IMR-90 (cell line): ENCODE results near the gene PKHD1. TPM values are rescaled to one million over a fixed set of nuclear protein-coding genes. Genes with fewer than 3 reads are reported as not detected.

ENCODE experiments used
- ATAC-seq: fragments of 200-7000 bp; cut with Tn5 transposase; 2 replicates; pipeline ENCODE4 v1.9.1; 2020; ENCODE audit warnings: low read depth, mild to moderate bottlenecking, moderate library complexity
- BruUV-seq: library from RNA; stranded (reverse); fragments of 400-500 nt; replicated peaks from 2 replicates; lab custom pipeline; 2021; lab: Mats Ljungman, UMichigan
- CTCF ChIA-PET: fragments of 300-600 bp; formaldehyde crosslinking; extraction: SDS; loops from one replicate; lab custom pipeline; 2021; ENCODE audit warnings: antibody characterized with exemption; lab: Yijun Ruan, JAX
- POLR2A ChIA-PET: fragments of 300-600 bp; sonication (Branson Sonifier 250); formaldehyde crosslinking; loops from one replicate; lab custom pipeline; 2022; ENCODE audit warnings: antibody characterized with exemption; ENCODE audit not compliant: unreplicated experiment; lab: Charles Lee
- DNase-seq: peaks from one replicate; pipeline ENCODE4 v3.0.0; 2013
- H2AFZ ChIP-seq: replicated peaks from 2 replicates; pipeline ENCODE3; 2013; ENCODE audit warnings: low read length, mild to moderate bottlenecking; ENCODE audit not compliant: poor library complexity
- H2AK5ac ChIP-seq: 2 replicates; pipeline ENCODE4 v1.6.1; 2013; ENCODE audit warnings: low read depth, low read length, inconsistent platforms
- H2AK9ac ChIP-seq: replicated peaks from 2 replicates; pipeline ENCODE3; 2013; ENCODE audit warnings: mild to moderate bottlenecking, low read depth, low read length, moderate library complexity; ENCODE audit not compliant: poor library complexity
- H2BK120ac ChIP-seq: 2 replicates; pipeline ENCODE4 v1.6.1; 2013; ENCODE audit warnings: low read depth, low read length, inconsistent platforms
- H2BK15ac ChIP-seq: 3 replicates; pipeline ENCODE4 v1.6.1; 2013; ENCODE audit warnings: low read depth, low read length, inconsistent platforms
- H2BK20ac ChIP-seq: 2 replicates; pipeline ENCODE4 v1.6.1; 2013; ENCODE audit warnings: low read depth, mild to moderate bottlenecking, inconsistent platforms, low read length, moderate library complexity
- H2BK5ac ChIP-seq: 2 replicates; pipeline ENCODE4 v1.6.1; 2013; ENCODE audit warnings: mild to moderate bottlenecking, low read depth, low read length, inconsistent platforms; ENCODE audit not compliant: poor library complexity, severe bottlenecking
- H3K14ac ChIP-seq: replicated peaks from 2 replicates; pipeline ENCODE4 v1.6.1; 2013; ENCODE audit warnings: low read depth, low read length, inconsistent platforms
- H3K18ac ChIP-seq: 2 replicates; pipeline ENCODE4 v1.6.1; 2013; ENCODE audit warnings: low read depth, low read length, control low read depth
- H3K23ac ChIP-seq: 2 replicates; pipeline ENCODE4 v1.6.1; 2013; ENCODE audit warnings: low read depth, low read length, inconsistent platforms
- H3K27ac ChIP-seq: 2 replicates; pipeline ENCODE4 v1.5.1; 2013; ENCODE audit warnings: mild to moderate bottlenecking, control low read depth, low read length; ENCODE audit not compliant: insufficient read depth
- H3K27me3 ChIP-seq: 2 replicates; pipeline ENCODE4 v1.6.1; 2013; ENCODE audit warnings: low read length; ENCODE audit not compliant: control insufficient read depth, insufficient read depth
- H3K36me3 ChIP-seq: 2 replicates; pipeline ENCODE4 v1.6.1; 2013; ENCODE audit warnings: low read length, mixed read lengths; ENCODE audit not compliant: control insufficient read depth, insufficient read depth
- H3K4ac ChIP-seq: 2 replicates; pipeline ENCODE4 v1.6.1; 2013; ENCODE audit warnings: low read depth, low read length, inconsistent platforms
- H3K4me1 ChIP-seq: 2 replicates; pipeline ENCODE4 v1.6.1; 2013; ENCODE audit warnings: low read length, mixed read lengths; ENCODE audit not compliant: control insufficient read depth, insufficient read depth
- H3K4me2 ChIP-seq: 2 replicates; pipeline ENCODE4 v1.6.1; 2013; ENCODE audit warnings: low read depth, mild to moderate bottlenecking, control low read depth, low read length, moderate library complexity
- H3K4me3 ChIP-seq: 2 replicates; pipeline ENCODE4 v1.5.1; 2013; ENCODE audit warnings: low read depth, mild to moderate bottlenecking, control low read depth, low read length, moderate library complexity; ENCODE audit not compliant: insufficient read depth
- H3K56ac ChIP-seq: 2 replicates; pipeline ENCODE4 v1.6.1; 2013; ENCODE audit warnings: low read length, inconsistent platforms; ENCODE audit not compliant: insufficient read depth; ENCODE audit errors: extremely low read depth
- H3K79me1 ChIP-seq, 2 experiments: 2 replicates each; pipeline ENCODE4 v1.6.1; 2013; ENCODE audit warnings: low read length in 2 of 2, inconsistent platforms in 1 of 2, low read depth in 1 of 2
- H3K9ac ChIP-seq: 2 replicates; pipeline ENCODE4 v1.6.1; 2013; ENCODE audit warnings: low read depth, low read length, control low read depth
- H3K9me1 ChIP-seq: 2 replicates; pipeline ENCODE4 v1.6.1; 2013; ENCODE audit warnings: low read length, inconsistent platforms; ENCODE audit not compliant: insufficient read depth
- H3K9me3 ChIP-seq: 2 replicates; pipeline ENCODE4 v1.6.1; 2013; ENCODE audit warnings: low read length; ENCODE audit not compliant: control insufficient read depth, insufficient read depth
- H4K20me1 ChIP-seq: 2 replicates; pipeline ENCODE4 v1.6.1; 2013; ENCODE audit warnings: low read length, inconsistent platforms; ENCODE audit not compliant: insufficient read depth
- H4K5ac ChIP-seq: 2 replicates; pipeline ENCODE4 v1.6.1; 2013; ENCODE audit warnings: mild to moderate bottlenecking, low read depth, low read length, control low read depth
- H4K8ac ChIP-seq, 2 experiments: 2 replicates each; pipeline ENCODE4 v1.6.1; 2013; ENCODE audit warnings: low read depth in 2 of 2, low read length in 2 of 2, control low read depth in 1 of 2, inconsistent platforms in 1 of 2
- H4K91ac ChIP-seq: 2 replicates; pipeline ENCODE4 v1.6.1; 2013; ENCODE audit warnings: low read depth, low read length, inconsistent platforms; ENCODE audit not compliant: insufficient read depth
- CEBPB ChIP-seq: IDR thresholded peaks from 2 replicates; pipeline ENCODE4 v1.6.1; 2012; ENCODE audit warnings: low read depth, low read length, improper control_type of control experiment
- FOS ChIP-seq: fragments of 150-350 bp; IDR thresholded peaks from 2 replicates; pipeline ENCODE4 v1.6.1; 2016; ENCODE audit warnings: low read depth, low read length
- MAFK ChIP-seq: IDR thresholded peaks from 2 replicates; pipeline ENCODE4 v1.6.1; 2012; ENCODE audit warnings: low read depth, low read length, improper control_type of control experiment
- MAZ ChIP-seq: IDR thresholded peaks from 2 replicates; pipeline ENCODE4 v1.6.1; 2012; ENCODE audit warnings: low read depth, mild to moderate bottlenecking, low read length, improper control_type of control experiment, moderate library complexity, borderline replicate concordance
- MXI1 ChIP-seq: IDR thresholded peaks from 2 replicates; pipeline ENCODE4 v1.6.1; 2012; ENCODE audit warnings: low read depth, mild to moderate bottlenecking, low read length, moderate library complexity, borderline replicate concordance
- POLR2A ChIP-seq: IDR thresholded peaks from 2 replicates; pipeline ENCODE4 v1.6.1; 2012; ENCODE audit warnings: mild to moderate bottlenecking, low read depth, low read length
- RAD21 ChIP-seq: IDR thresholded peaks from 2 replicates; pipeline ENCODE4 v1.6.1; 2012; ENCODE audit warnings: low read length, improper control_type of control experiment
- RFX5 ChIP-seq: IDR thresholded peaks from 2 replicates; pipeline ENCODE4 v1.8.0; 2012; ENCODE audit warnings: low read depth, mild to moderate bottlenecking, low read length, moderate library complexity
- WGBS, 2 experiments: methylation state at CpG; one replicate each; pipeline versions ENCODE4 v1.1.5 to v1.1.7; 2013; ENCODE audit warnings: missing lambda C conversion rate in 2 of 2; ENCODE audit not compliant: insufficient read length in 1 of 2; ENCODE audit errors: extremely low coverage in 2 of 2; 5-methylcytosine and 5-hydroxymethylcytosine counted together
- dilution Hi-C: fragments of 300-500 bp; cut with HindIII; formaldehyde crosslinking; loops from one replicate; pipeline ENCODE4 v1.14.3; 2018; ENCODE audit warnings: low sequenced_read_pairs; ENCODE audit not compliant: unreplicated experiment
- in situ Hi-C: fragments of 300-500 bp; cut with MboI; formaldehyde crosslinking; loops from 3 replicates; pipeline ENCODE4 v1.14.3; 2019; ENCODE audit warnings: low sequenced_read_pairs, inconsistent platforms, mixed read lengths
- intact Hi-C: fragments of 100-400 bp; cut with micrococcal nuclease; formaldehyde crosslinking; loops from 2 replicates; pipeline ENCODE4 v1.10.0; 2022
- polyA plus RNA-seq, 3 experiments: library from polyadenylated mRNA; depleted of rRNA; stranded (reverse); fragments of >200 nt; gene quantifications; 2 replicates each; pipeline ENCODE4 v1.2.3, GENCODE V29; 2012; ENCODE audit warnings: low replicate concordance in 1 of 3
- total RNA-seq: library from RNA; depleted of rRNA; stranded (reverse); fragments of >200 nt; gene quantifications from 2 replicates; pipeline ENCODE4 v1.2.3, GENCODE V29; 2012
- TF ChIP-seq, protein P1 (sequence below): fragments of 150-350 bp; IDR thresholded peaks from 2 replicates; pipeline ENCODE4 v1.6.1; 2016; ENCODE audit warnings: low read depth, mild to moderate bottlenecking, low read length, moderate library complexity, borderline replicate concordance
- TF ChIP-seq, protein P2 (sequence below): conservative IDR thresholded peaks from 2 replicates; pipeline ENCODE4 v1.5.1; 2012; ENCODE audit warnings: mild to moderate bottlenecking, low read depth, low read length, improper control_type of control experiment
- TF ChIP-seq, protein P3 (sequence below): fragments of 150-350 bp; IDR thresholded peaks from 2 replicates; pipeline ENCODE4 v1.6.1; 2017; ENCODE audit warnings: mild to moderate bottlenecking, antibody characterized with exemption, low read length, low read depth

The PKHD1 gene
- total and polyA plus RNA-seq, 2 of the 4 experiments (the other 2 are of a cell fraction) = not detected

DNA sequence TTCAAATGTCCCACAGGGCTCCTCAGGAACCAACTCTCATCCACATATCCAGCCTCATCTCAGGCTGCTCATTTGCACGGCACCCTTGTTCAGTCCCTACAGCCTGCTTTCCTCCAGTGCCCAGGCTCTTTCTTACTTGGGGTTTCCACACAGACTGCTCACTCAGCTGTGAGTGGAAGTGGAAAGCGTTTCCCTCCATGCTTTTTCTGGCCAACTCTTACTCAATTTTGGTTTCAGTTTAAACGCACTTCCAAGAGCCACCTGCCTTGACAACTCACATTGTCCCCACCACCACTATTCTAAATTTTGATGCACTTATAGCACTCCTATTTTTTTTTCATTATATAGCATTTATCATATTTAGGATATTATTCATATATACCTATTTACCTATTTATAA, 367.1 kb downstream of the PKHD1 start:
- Histone ChIP-seq H3K4ac (no peak overlapping the region), H3K79me1 (no peaks in the 10 kb centered on the region), H2AFZ (no peak overlapping the region), H3K18ac (no peak overlapping the region), H2BK5ac (no peak overlapping the region), H2AK5ac (no peak overlapping the region), H3K56ac (no peak overlapping the region), H3K27ac (no peak overlapping the region), H3K9me3 (no peaks in the 10 kb centered on the region), H3K4me2 (no peak overlapping the region), H4K5ac (no peak overlapping the region), H4K91ac (no peak overlapping the region), H2AK9ac (no peak overlapping the region), H2BK15ac (no peak overlapping the region), H3K9me1 (no peaks in the 10 kb centered on the region), H3K4me1 (no peaks in the 10 kb centered on the region), H2BK20ac (no peak overlapping the region), H3K23ac (no peak overlapping the region), H4K8ac (no peak overlapping the region), H4K20me1 (no peaks in the 10 kb centered on the region), H3K27me3 (no peaks in the 10 kb centered on the region), H3K4me3 (no peak overlapping the region), H3K14ac (no peak overlapping the region), H3K36me3 (no peaks in the 10 kb centered on the region), H2BK120ac (no peak overlapping the region), H3K9ac (no peak overlapping the region)
- no peak for ATAC-seq
- CTCF ChIA-PET = no interaction called here
- intact Hi-C loops (no loop called here), in situ Hi-C loops (no loop called here), dilution Hi-C loops (no loop called here)
- TF ChIP-seq, protein P1, sequence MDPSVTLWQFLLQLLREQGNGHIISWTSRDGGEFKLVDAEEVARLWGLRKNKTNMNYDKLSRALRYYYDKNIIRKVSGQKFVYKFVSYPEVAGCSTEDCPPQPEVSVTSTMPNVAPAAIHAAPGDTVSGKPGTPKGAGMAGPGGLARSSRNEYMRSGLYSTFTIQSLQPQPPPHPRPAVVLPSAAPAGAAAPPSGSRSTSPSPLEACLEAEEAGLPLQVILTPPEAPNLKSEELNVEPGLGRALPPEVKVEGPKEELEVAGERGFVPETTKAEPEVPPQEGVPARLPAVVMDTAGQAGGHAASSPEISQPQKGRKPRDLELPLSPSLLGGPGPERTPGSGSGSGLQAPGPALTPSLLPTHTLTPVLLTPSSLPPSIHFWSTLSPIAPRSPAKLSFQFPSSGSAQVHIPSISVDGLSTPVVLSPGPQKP = no peak
- no peak for TF ChIP-seq FOS
- TF ChIP-seq RAD21 = no peak
- no peak for TF ChIP-seq MAZ
- no peak for TF ChIP-seq MXI1
- TF ChIP-seq, protein P2, sequence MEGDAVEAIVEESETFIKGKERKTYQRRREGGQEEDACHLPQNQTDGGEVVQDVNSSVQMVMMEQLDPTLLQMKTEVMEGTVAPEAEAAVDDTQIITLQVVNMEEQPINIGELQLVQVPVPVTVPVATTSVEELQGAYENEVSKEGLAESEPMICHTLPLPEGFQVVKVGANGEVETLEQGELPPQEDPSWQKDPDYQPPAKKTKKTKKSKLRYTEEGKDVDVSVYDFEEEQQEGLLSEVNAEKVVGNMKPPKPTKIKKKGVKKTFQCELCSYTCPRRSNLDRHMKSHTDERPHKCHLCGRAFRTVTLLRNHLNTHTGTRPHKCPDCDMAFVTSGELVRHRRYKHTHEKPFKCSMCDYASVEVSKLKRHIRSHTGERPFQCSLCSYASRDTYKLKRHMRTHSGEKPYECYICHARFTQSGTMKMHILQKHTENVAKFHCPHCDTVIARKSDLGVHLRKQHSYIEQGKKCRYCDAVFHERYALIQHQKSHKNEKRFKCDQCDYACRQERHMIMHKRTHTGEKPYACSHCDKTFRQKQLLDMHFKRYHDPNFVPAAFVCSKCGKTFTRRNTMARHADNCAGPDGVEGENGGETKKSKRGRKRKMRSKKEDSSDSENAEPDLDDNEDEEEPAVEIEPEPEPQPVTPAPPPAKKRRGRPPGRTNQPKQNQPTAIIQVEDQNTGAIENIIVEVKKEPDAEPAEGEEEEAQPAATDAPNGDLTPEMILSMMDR = no peak
- no peak for TF ChIP-seq RFX5
- TF ChIP-seq, protein P3, sequence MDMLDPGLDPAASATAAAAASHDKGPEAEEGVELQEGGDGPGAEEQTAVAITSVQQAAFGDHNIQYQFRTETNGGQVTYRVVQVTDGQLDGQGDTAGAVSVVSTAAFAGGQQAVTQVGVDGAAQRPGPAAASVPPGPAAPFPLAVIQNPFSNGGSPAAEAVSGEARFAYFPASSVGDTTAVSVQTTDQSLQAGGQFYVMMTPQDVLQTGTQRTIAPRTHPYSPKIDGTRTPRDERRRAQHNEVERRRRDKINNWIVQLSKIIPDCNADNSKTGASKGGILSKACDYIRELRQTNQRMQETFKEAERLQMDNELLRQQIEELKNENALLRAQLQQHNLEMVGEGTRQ = no peak
- TF ChIP-seq POLR2A = no peak
- no peak for TF ChIP-seq CEBPB
- no peak for TF ChIP-seq MAFK
- no peak for DNase-seq
- WGBS, 2 experiments = no CpG with 5 or more reads among the region's 3 CpGs
- BruUV-seq = no TSS peak
- POLR2A ChIA-PET = no interaction called here
